Retina (tissue), 1 donor: ENCODE results near the gene TIMM44.

ENCODE experiments used
- DNase-seq: peaks from one replicate; pipeline ENCODE4 v3.0.0-alpha.2; 2016

The TIMM44 gene

GRCh38 chr19:7912144-7912696, 31.2 kb downstream of the TIMM44 start:
- no peak for DNase-seq

GRCh38 chr19:7911508-7912143, 31.8 kb downstream of the TIMM44 start:
- no peak for DNase-seq

DNA sequence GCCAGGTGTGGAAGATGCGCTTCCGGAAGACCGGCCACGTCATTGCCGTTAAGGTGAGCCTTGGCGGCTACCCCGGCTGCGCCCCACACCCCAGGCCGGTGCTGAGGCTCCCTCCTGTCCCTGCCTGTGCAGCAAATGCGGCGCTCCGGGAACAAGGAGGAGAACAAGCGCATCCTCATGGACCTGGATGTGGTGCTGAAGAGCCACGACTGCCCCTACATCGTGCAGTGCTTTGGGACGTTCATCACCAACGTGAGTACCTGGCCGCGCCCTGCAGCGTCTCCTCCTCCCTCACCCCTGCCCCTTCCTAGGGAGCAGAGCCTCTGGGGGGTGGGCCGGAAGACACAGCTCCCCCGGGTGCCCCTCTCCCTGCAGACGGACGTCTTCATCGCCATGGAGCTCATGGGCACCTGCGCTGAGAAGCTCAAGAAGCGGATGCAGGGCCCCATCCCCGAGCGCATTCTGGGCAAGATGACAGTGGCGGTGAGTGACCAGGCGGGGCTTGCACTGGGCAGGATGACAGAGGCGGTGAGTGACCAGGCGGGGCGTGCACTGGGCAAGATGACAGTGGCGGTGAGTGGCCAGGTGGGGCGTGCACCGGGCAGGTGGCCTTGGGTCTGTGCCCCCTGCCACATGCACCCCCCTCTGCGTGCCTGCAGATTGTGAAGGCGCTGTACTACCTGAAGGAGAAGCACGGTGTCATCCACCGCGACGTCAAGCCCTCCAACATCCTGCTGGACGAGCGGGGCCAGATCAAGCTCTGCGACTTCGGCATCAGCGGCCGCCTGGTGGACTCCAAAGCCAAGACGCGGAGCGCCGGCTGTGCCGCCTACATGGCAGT, 32.9 kb downstream of the TIMM44 start:
- no peak for DNase-seq

- DNase-seq, result no peak
Measured at GRCh38 chr19:7909471-7910067, 33.9 kb downstream of the TIMM44 start.

- no peak for DNase-seq
Measured at GRCh38 chr19:7908742-7909461, 34.6 kb downstream of the TIMM44 start.

GRCh38 chr19:7908078-7908699, 35.3 kb downstream of the TIMM44 start:
- DNase-seq, result no peak

DNA sequence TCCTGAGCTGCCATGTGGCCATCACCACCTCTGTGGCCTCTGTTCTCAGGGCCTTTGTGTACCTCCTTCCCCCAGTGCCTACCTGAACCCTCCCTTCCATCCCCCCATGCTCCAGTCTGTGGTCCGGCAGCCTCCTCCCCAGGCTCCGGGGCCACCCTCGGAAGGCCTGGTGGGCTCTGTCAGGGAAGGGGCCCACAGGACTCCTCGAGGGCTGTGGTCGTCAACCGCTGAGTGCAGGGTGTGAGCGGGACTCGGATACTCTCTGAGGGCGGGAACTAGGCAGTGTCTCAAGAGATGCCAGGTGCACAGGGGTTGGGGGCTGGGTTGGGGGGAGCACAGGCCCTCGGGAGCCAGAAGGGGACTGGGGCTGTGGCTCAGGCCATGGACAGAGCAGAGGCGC, 35.9 kb downstream of the TIMM44 start:
- no peak for DNase-seq

- no peak for DNase-seq
Measured at GRCh38 chr19:7907122-7907521, 36.3 kb downstream of the TIMM44 start.

- no peak for DNase-seq
Measured at GRCh38 chr19:7905859-7906258, 37.6 kb downstream of the TIMM44 start.

DNA sequence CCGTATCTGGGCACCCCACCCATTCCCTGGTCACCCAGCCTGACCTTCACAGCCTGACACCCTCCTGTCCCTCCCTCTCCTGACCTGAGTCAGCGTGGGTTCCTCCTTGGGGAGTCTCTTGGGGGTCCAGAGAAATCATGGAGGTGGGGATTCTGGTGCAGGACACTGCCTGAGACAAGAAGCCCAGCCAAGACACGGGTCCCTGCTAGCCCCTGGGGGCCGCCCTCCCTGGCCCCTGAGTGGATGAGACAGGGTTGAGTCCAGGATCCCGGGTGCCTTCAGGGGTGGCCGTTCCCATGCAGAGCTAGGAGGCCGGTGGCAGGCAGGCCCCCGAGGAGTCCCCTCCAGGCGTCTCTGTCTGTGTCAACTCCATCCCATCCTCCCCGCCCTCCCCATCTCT, 38.2 kb downstream of the TIMM44 start:
- no peak for DNase-seq

GRCh38 chr19:7904074-7905020, 39.1 kb downstream of the TIMM44 start:
- peak; percentile 14 for DNase-seq

GRCh38 chr19:7903244-7904073, 40.0 kb downstream of the TIMM44 start, which contains the start of gene MAP2K7:
Gene MAP2K7, plus strand, starts transcription at chr19:7903877. Its CDS starts 68 bp downstream, at chr19:7903945.
- DNase-seq, result peak; percentile 100

DNA sequence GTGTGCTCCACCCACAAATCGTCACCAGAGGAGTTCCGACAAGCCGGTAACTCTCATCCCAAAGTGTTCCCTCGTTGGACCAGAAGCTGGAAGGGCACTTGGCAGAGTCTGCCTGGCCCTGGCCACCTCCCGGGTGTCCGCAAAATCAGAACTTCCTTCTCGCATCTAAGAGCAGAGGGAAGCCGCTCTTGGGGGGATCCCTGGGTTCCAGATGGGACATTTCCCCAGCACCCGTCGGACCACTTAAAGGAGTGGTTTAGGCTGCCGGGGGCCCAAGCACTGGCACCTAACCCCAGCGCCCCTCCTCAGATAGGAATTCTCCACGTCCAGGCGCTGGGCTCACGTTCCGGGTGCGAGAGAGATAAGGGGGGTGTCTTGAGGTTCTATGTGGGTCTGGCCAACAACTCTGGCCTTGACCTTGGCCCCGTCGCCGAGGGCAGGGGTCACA, 40.6 kb downstream of the TIMM44 start:
- DNase-seq, result no peak

DNA sequence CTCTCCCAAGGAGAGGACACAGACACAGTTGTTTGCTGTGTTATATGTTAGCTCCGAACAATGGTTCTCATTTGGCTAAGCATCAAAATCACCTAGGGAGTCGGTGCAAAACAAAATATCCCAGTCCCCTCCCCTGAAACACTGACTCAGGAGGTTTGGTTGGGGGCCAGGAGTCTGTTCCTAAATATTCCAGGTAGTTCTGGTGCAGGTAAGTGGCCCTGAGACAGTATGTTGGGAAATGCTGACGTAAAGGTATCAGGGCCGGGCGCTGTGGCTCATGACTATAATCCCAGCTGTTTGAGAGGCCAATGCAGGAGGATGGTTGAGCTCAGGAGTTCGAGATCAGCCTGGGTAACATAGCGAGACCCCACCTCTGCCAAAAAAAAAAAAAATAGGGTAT, 42.1 kb downstream of the TIMM44 start:
- DNase-seq, result no peak

DNA sequence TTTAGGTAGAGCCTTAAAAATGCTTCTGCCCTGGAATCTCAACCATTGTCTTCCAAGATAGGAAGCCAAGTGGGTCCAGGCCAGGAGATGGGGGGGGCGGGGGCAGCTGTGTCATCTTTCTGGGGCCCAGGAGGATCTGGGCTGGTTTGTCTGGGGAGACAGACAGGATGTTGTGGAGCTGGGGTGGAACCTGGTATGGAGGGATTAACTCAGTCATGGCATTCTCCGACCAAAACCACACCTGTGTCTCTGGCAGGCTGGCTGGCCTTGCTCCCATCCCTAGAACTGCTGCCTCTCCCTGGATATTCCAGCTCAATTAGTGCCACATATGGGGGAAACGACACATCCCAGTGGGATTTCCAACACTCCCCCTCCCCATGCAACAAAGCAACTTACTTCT, 42.5 kb downstream of the TIMM44 start:
- DNase-seq, result no peak

- no peak for DNase-seq
Measured at GRCh38 chr19:7900401-7900870, 43.0 kb downstream of the TIMM44 start.

DNA sequence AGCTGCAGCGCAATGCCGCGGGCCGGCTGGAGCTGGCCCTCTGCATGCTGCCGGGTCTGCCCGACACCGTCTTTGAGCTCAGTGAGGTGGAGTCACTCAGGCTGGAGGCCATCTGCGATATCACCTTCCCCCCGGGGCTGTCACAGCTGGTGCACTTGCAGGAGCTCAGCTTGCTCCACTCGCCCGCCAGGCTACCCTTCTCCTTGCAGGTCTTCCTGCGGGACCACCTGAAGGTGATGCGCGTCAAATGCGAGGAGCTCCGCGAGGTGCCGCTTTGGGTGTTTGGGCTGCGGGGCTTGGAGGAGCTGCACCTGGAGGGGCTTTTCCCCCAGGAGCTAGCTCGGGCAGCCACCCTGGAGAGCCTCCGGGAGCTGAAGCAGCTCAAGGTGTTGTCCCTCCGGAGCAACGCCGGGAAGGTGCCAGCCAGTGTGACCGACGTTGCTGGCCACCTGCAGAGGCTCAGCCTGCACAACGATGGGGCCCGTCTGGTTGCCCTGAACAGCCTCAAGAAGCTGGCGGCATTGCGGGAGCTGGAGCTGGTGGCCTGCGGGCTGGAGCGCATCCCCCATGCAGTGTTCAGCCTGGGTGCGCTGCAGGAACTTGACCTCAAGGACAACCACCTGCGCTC, 43.6 kb downstream of the TIMM44 start:
- no peak for DNase-seq

DNA sequence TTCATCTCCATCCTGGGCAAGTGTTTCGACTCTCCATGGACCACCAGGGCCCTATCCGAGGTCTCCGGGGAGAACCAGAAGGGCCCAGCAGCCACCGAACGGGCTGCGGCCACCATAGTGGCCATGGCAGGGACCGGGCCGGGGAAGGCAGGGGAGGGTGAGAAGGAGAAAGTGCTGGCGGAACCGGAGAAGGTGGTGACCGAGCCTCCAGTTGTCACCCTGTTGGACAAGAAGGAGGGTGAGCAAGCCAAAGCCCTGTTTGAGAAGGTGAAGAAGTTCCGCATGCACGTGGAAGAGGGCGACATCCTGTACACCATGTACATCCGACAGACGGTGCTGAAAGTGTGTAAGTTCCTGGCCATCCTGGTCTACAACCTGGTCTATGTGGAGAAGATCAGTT, 44.5 kb downstream of the TIMM44 start:
- no peak for DNase-seq

GRCh38 chr19:7897292-7897691, 46.2 kb downstream of the TIMM44 start:
- DNase-seq, result no peak

- DNase-seq, result no peak
Measured at GRCh38 chr19:7895565-7895964, 47.9 kb downstream of the TIMM44 start.
